GM12878 (cell line): ENCODE results near the gene DNAH9. TPM values are rescaled to one million over a fixed set of nuclear protein-coding genes. Genes with fewer than 3 reads are reported as not detected.

ENCODE experiments used
- ATAC-seq: fragments of 200-7000 bp; cut with Tn5 transposase; 3 replicates; pipeline ENCODE4 v1.9.1; 2020; ENCODE audit warnings: mild to moderate bottlenecking, moderate library complexity
- Bru-seq: library from RNA; stranded (reverse); fragments of 400-500 nt; gene quantifications from one replicate; lab custom pipeline; 2021; lab: Mats Ljungman, UMichigan
- BruChase-seq, 2 experiments: library from RNA; stranded (reverse); fragments of 400-500 nt; gene quantifications; one replicate each; lab custom pipeline; 2021; lab: Mats Ljungman, UMichigan
- BruUV-seq: library from RNA; stranded (reverse); fragments of 400-500 nt; replicated peaks from 2 replicates; lab custom pipeline; 2021; lab: Mats Ljungman, UMichigan
- CTCF ChIA-PET: fragments of 300-600 bp; sonication (Branson Sonifier 250); formaldehyde crosslinking; extraction: SDS; loops from one replicate; lab custom pipeline; 2021; ENCODE audit warnings: inconsistent platforms; lab: Yijun Ruan, JAX
- POLR2A ChIA-PET: fragments of 350-600 bp; formaldehyde crosslinking; extraction: SDS; loops from one replicate; lab custom pipeline; 2021; ENCODE audit warnings: inconsistent platforms; lab: Charles Lee
- RAD21 ChIA-PET: fragments of 300-600 bp; sonication (Branson Sonifier 250); formaldehyde crosslinking; loops from one replicate; lab custom pipeline; 2023; ENCODE audit warnings: antibody characterized with exemption; ENCODE audit not compliant: unreplicated experiment; lab: Charles Lee
- SMC1A ChIA-PET: fragments of 300-600 bp; sonication (Branson Sonifier 250); formaldehyde crosslinking; loops from one replicate; lab custom pipeline; 2023; ENCODE audit not compliant: unreplicated experiment, uncharacterized antibody; lab: Charles Lee
- DNase-seq: peaks from one replicate; pipeline ENCODE4 v3.0.0-alpha.2; 2011; ENCODE audit warnings: low read depth, low spot score
- FAIRE-seq: peaks from 3 replicates; lab custom pipeline; 2011; peaks lifted over from hg19 to GRCh38; lab: Jason Lieb, UNC
- H2AFZ ChIP-seq: 2 replicates; pipeline ENCODE4 v1.6.0; 2011; ENCODE audit warnings: low read depth, low read length, control low read depth; ENCODE audit not compliant: control insufficient read depth
- H3K27ac ChIP-seq: 2 replicates; pipeline ENCODE4 v1.5.1; 2011; ENCODE audit warnings: control low read depth; ENCODE audit not compliant: control insufficient read depth, insufficient read depth
- H3K27me3 ChIP-seq, 2 experiments: replicated peaks in 1 of 2; 2 replicates each; pipeline versions ENCODE4 v1.6.0 to v1.6.1; 2011; ENCODE audit warnings: low read length in 1 of 2; ENCODE audit not compliant: control insufficient read depth in 2 of 2, insufficient read depth in 2 of 2
- H3K36me3 ChIP-seq, 2 experiments: 2 replicates each; pipeline ENCODE4 v1.5.1; 2011; ENCODE audit warnings: low read length in 1 of 2; ENCODE audit not compliant: control insufficient read depth in 2 of 2, insufficient read depth in 2 of 2
- H3K4me1 ChIP-seq: 2 replicates; pipeline ENCODE4 v1.6.1; 2011; ENCODE audit warnings: mild to moderate bottlenecking, low read length, moderate library complexity, mixed read lengths; ENCODE audit not compliant: control insufficient read depth, insufficient read depth
- H3K4me2 ChIP-seq: 2 replicates; pipeline ENCODE4 v1.6.0; 2011; ENCODE audit warnings: control low read depth; ENCODE audit not compliant: control insufficient read depth, insufficient read depth
- H3K4me3 ChIP-seq: fragments of 200-600 bp; sonication (generic); 2 replicates; pipeline ENCODE4 v1.5.1; 2016
- H3K79me2 ChIP-seq: 2 replicates; pipeline ENCODE4 v1.6.0; 2011; ENCODE audit warnings: low read length; ENCODE audit not compliant: control insufficient read depth, insufficient read depth
- H3K9ac ChIP-seq: 2 replicates; pipeline ENCODE4 v1.8.0; 2011; ENCODE audit warnings: low read length, control low read depth, mixed read lengths; ENCODE audit not compliant: control insufficient read depth, insufficient read depth
- H3K9me3 ChIP-seq: replicated peaks from 3 replicates; pipeline ENCODE4 v1.5.1; 2011; ENCODE audit warnings: mild to moderate bottlenecking, low read length; ENCODE audit not compliant: control insufficient read depth, insufficient read depth
- H4K20me1 ChIP-seq: 2 replicates; pipeline ENCODE4 v1.6.0; 2011; ENCODE audit not compliant: control insufficient read depth, insufficient read depth
- CBX3 ChIP-seq: fragments of 200-600 bp; sonication (generic); IDR thresholded peaks from 2 replicates; pipeline ENCODE4 v1.6.1; 2016; ENCODE audit warnings: low read depth, borderline replicate concordance
- GABPA ChIP-seq: IDR thresholded peaks from 2 replicates; pipeline ENCODE4 v1.6.1; 2014; ENCODE audit warnings: antibody characterized with exemption, low read depth, mild to moderate bottlenecking, inconsistent platforms
- HDAC2 ChIP-seq: fragments of 200-600 bp; sonication (generic); IDR thresholded peaks from 2 replicates; pipeline ENCODE4 v1.6.1; 2017
- HSF1 ChIP-seq: fragments of 150-350 bp; IDR thresholded peaks from 2 replicates; pipeline ENCODE4 v1.6.1; 2014; ENCODE audit warnings: mild to moderate bottlenecking, low read depth, low read length
- NBN ChIP-seq: fragments of 450-650 bp; IDR thresholded peaks from 2 replicates; pipeline ENCODE4 v1.6.1; 2016
- RCOR1 ChIP-seq: conservative IDR thresholded peaks from 2 replicates; pipeline ENCODE4 v1.6.1; 2012; ENCODE audit warnings: low read depth, low read length, improper control_type of control experiment
- RFX5 ChIP-seq: IDR thresholded peaks from 2 replicates; pipeline ENCODE4 v1.6.1; 2011; ENCODE audit warnings: low read depth, low read length, improper control_type of control experiment
- SREBF2 ChIP-seq: IDR thresholded peaks from 2 replicates; pipeline ENCODE4 v1.6.1; 2012; ENCODE audit warnings: mild to moderate bottlenecking, low read length
- TCF3 ChIP-seq: IDR thresholded peaks from 2 replicates; pipeline ENCODE4 v1.6.1; 2012; ENCODE audit warnings: low read depth, mild to moderate bottlenecking, low read length, borderline replicate concordance; ENCODE audit not compliant: insufficient read depth
- YBX1 ChIP-seq: fragments of 450-650 bp; IDR thresholded peaks from 2 replicates; pipeline ENCODE4 v1.6.1; 2016; ENCODE audit warnings: antibody characterized with exemption
- ZBTB40 ChIP-seq: fragments of 450-650 bp; IDR thresholded peaks from 2 replicates; pipeline ENCODE4 v1.6.1; 2016; ENCODE audit warnings: mild to moderate bottlenecking, moderate library complexity, borderline replicate concordance
- ZNF217 ChIP-seq: fragments of 450-650 bp; IDR thresholded peaks from 2 replicates; pipeline ENCODE4 v1.6.1; 2017; ENCODE audit warnings: antibody characterized with exemption, mild to moderate bottlenecking
- ZNF384 ChIP-seq: IDR thresholded peaks from 2 replicates; pipeline ENCODE4 v1.6.1; 2012; ENCODE audit warnings: low read depth, mild to moderate bottlenecking, low read length, improper control_type of control experiment, borderline replicate concordance
- WGBS: methylation state at CpG from one replicate; pipeline ENCODE4 v1.1.6; 2016; ENCODE audit warnings: low lambda C conversion rate; ENCODE audit not compliant: insufficient replicate concordance, insufficient coverage; ENCODE audit errors: missing lambda C conversion rate; 5-methylcytosine and 5-hydroxymethylcytosine counted together
- in situ Hi-C: fragments of 300-500 bp; cut with MboI; formaldehyde crosslinking; loops from 9 replicates; pipeline ENCODE4 v1.14.3; 2018; ENCODE audit warnings: mixed read lengths
- intact Hi-C: fragments of 100-400 bp; cut with micrococcal nuclease; formaldehyde crosslinking; loops from one replicate; pipeline ENCODE4 v1.14.2; 2022; ENCODE audit not compliant: unreplicated experiment
- long read RNA-seq, 2 experiments: library from polyadenylated mRNA; unstranded; transcript quantifications; one replicate each; pipeline ENCODE4 v2.0.0, GENCODE V29; 2019 to 2020
- polyA minus RNA-seq, 3 experiments: library from RNA; depleted of rRNA, polyadenylated mRNA; stranded (reverse); fragments of >200 nt; gene quantifications; 2 replicates each; pipeline ENCODE4 v1.2.3, GENCODE V29; 2011
- polyA plus RNA-seq, 11 experiments: library from polyadenylated mRNA; depleted of rRNA in 4 of 11; unstranded in 6 of 11; stranded (reverse) in 5 of 11; fragments of >200 nt; fragmentation: Nextera tagmentation in 4 of 11; fragmentation: Illumina TruSeq in 1 of 11; extraction: Ambion mirVana in 4 of 11; extraction: Trizol in 1 of 11; gene quantifications; 1 replicate in 1 of 11; 2 replicates in 10 of 11; pipeline versions ENCODE4 v1.2.1 to v1.2.3, GENCODE V29; 2011 to 2016; ENCODE audit warnings: inconsistent platforms in 2 of 11, missing spikeins in 2 of 11, low read depth in 1 of 11
- total RNA-seq, 4 experiments: library from RNA; depleted of rRNA in 3 of 4; stranded (reverse); fragments of >200 nt in 3 of 4; fragmentation: Illumina TruSeq in 1 of 4; extraction: Trizol in 1 of 4; gene quantifications; 2 replicates each; pipeline versions ENCODE4 v1.2.1 to v1.2.3, GENCODE V29; 2013 to 2021

The DNAH9 gene
- total RNA-seq (2013; cell fraction: nucleolus; rRNA removed): not detected in 2 replicates
- 0.11 TPM in 1 of 2 replicates, not detected in the other for total RNA-seq (2014; rRNA removed)
- total RNA-seq (2014; rRNA removed; fragmentation: Illumina TruSeq; extraction: Trizol): not detected in 2 replicates
- 0.05 and 0.10 TPM in 2 replicates for total RNA-seq (2021)
- not detected for polyA plus RNA-seq (2011; ENCODE audit: low read depth)
- 0.16 and 0.19 TPM in 2 replicates for polyA plus RNA-seq (2011; rRNA removed)
- polyA plus RNA-seq (2011; cell fraction: cytosol; rRNA removed): 0.25 and 0.73 TPM in 2 replicates
- 0.38 and 0.55 TPM in 2 replicates for polyA plus RNA-seq (2011; cell fraction: nucleus; rRNA removed)
- polyA plus RNA-seq (2012): not detected in 2 replicates
- 0.08 TPM in 1 of 2 replicates, not detected in the other for polyA plus RNA-seq (2014; fragmentation: Illumina TruSeq; extraction: Trizol)
- not detected for polyA plus RNA-seq (2014; fragmentation: Nextera tagmentation; extraction: Ambion mirVana)
- polyA plus RNA-seq (2014; rRNA removed): 0.40 TPM in 1 of 2 replicates, not detected in the other
- not detected for polyA plus RNA-seq (2016; fragmentation: Nextera tagmentation; extraction: Ambion mirVana)
- polyA minus RNA-seq (2011; rRNA and poly(A)+ RNA removed): 0.22 and 0.57 TPM in 2 replicates
- polyA minus RNA-seq (2011; cell fraction: cytosol; rRNA and poly(A)+ RNA removed): 0.27 TPM in 1 of 2 replicates, not detected in the other
- 0.48 and 0.57 TPM in 2 replicates for polyA minus RNA-seq (2011; cell fraction: nucleus; rRNA and poly(A)+ RNA removed)
- percentile 1 among the genes with signal in this experiment for Bru-seq, nascent RNA
- percentile 0 among the genes with signal in this experiment for BruChase-seq, experiment 1, labeled RNA remaining after a 6-hour chase
- percentile 0 among the genes with signal in this experiment for BruChase-seq, experiment 2, labeled RNA remaining after a 2-hour chase
- long read RNA-seq, experiment 1: 0 reads
- long read RNA-seq, experiment 2, partial matches to known transcripts: 1 of 2 reads
- long read RNA-seq, experiment 2, other reads (novel, unspliced or antisense): 1 of 2 reads

GRCh38 chr17:11598274-11599221 lies at the start of gene DNAH9:
Gene DNAH9 (plus strand): TSS chr17:11598470. CDS start chr17:11598499, 29 bp downstream.
- WGBS: 75% methylated on average over 60 of the region's 84 CpGs
- intact Hi-C loops: no loop called here
- Histone ChIP-seq H3K4me2 (no peak within 1 kb of the TSS), H3K36me3 (no peaks in the 10 kb centered on the region), H3K27ac (no peak within 1 kb of the TSS), H3K79me2 (no peaks in the 10 kb centered on the region), H2AFZ (no peak within 1 kb of the TSS), H4K20me1 (no peaks in the 10 kb centered on the region), H3K4me1 (no peaks in the 10 kb centered on the region), H3K4me3 (no peak within 1 kb of the TSS), H3K9ac (no peak within 1 kb of the TSS), H3K9me3 (no peaks in the 10 kb centered on the region; the same call in 2 of the 3 replicates), H3K27me3 (no peaks in the 10 kb centered on the region)
- DNase-seq: no peak
- ChIA-PET POLR2A (no interaction called here), SMC1A (no interaction called here), CTCF (no interaction called here), RAD21 (no interaction called here)
- in situ Hi-C loops: no loop called here
- BruUV-seq: no TSS peak
- no peak for ATAC-seq
- FAIRE-seq: no peak
- TF ChIP-seq SREBF2 (no peak), RFX5 (no peak), ZNF384 (no peak), HSF1 (no peak), RCOR1 (no peak), GABPA (no peak), HDAC2 (no peak), YBX1 (no peak), NBN (no peak), ZNF217 (no peak), TCF3 (no peak), CBX3 (no peak), ZBTB40 (no peak)
